Measurements from ENCODE around the gene YPEL1.

DNA sequence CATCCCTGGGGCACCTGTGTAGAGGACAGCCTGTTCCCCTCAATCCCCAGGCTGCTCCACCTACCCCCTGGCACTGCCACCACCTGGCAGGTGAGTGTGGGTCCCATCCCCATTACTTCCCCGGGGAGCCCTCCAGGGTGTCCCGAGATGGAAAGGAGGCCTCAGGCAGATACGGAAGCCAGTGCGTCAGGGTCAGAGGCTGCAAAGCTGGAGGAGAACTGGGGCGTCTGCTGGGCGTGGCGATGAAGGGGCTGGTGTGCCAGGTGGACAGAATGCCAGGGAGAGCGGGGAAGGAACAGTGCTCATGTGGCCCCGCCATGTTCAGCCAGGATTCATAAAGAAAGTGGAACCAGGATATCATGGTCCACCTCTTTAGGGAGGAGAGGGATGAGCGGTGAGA, 7.8 kb downstream of the YPEL1 start:
- TF ChIP-seq, protein P1, sequence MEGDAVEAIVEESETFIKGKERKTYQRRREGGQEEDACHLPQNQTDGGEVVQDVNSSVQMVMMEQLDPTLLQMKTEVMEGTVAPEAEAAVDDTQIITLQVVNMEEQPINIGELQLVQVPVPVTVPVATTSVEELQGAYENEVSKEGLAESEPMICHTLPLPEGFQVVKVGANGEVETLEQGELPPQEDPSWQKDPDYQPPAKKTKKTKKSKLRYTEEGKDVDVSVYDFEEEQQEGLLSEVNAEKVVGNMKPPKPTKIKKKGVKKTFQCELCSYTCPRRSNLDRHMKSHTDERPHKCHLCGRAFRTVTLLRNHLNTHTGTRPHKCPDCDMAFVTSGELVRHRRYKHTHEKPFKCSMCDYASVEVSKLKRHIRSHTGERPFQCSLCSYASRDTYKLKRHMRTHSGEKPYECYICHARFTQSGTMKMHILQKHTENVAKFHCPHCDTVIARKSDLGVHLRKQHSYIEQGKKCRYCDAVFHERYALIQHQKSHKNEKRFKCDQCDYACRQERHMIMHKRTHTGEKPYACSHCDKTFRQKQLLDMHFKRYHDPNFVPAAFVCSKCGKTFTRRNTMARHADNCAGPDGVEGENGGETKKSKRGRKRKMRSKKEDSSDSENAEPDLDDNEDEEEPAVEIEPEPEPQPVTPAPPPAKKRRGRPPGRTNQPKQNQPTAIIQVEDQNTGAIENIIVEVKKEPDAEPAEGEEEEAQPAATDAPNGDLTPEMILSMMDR (conservative IDR thresholded peaks at IDR 0.05; ENCODE audit: low read length), result no peak
- no peak for TF ChIP-seq EZH2phosphoT487 (IDR thresholded peaks at IDR 0.05; ENCODE audit: borderline replicate concordance, low read depth, low read length)
